Activated CD4-positive, alpha-beta T cell treated with anti-CD3 and anti-CD28 coated beads, Interleukin-2, amount 50 U/mL, for 1 hour (primary cell): ENCODE measurements around the gene EEF2K.
A peak's percentile ranks its signal among the peaks of the same experiment; 100 is the strongest.
"Not testable (repeated sequence)": the region's sequence is repeated elsewhere in the genome, so short reads cannot be mapped to it uniquely, and the experiment has no call there.

Experiments
- DNase-seq: peaks from one replicate; pipeline ENCODE4 v3.0.0-alpha.2; 2020

The EEF2K gene

DNA sequence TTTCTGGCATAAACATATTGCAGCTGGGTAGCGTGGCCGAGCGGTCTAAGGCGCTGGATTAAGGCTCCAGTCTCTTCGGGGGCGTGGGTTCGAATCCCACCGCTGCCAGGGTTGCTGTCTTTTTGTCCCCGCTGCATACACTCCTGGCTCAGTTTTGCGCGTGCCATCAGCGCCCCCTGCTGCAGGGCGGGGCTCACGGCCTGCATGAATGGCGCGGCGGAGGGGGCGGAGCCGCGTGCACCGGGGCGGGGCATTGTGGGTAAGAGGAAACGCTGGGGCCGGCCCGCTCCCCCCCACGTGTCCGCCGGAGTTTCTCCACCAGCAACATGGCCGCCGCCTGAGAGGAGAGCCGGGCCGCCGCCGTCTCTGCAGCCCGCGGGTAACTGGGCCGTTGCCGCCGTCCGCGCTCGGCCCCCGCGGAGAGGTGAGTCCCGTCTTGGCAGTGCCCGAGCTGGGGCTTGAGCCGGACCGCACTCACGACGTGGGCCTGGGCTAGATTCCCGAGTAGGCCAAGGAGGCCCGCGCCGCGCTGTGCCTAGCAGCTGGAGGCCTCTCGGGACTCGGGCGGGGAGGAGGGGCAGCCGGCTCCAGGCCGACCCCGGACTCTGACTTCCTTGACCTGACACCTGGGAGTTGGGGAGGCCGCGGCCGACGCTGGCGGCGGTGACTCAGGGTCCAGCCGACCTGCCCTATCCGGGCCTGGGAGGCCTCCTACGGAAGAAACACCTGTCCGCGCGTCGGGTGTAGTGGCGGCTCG lies 91.2 kb downstream of the EEF2K start, which contains the start of gene POLR3E:
POLR3E (plus strand) TSS at position 296 of the 757 bp plus-strand sequence. CDS start 5,560 bp downstream, outside the sequence.
- peak; percentile 100 for DNase-seq

DNA sequence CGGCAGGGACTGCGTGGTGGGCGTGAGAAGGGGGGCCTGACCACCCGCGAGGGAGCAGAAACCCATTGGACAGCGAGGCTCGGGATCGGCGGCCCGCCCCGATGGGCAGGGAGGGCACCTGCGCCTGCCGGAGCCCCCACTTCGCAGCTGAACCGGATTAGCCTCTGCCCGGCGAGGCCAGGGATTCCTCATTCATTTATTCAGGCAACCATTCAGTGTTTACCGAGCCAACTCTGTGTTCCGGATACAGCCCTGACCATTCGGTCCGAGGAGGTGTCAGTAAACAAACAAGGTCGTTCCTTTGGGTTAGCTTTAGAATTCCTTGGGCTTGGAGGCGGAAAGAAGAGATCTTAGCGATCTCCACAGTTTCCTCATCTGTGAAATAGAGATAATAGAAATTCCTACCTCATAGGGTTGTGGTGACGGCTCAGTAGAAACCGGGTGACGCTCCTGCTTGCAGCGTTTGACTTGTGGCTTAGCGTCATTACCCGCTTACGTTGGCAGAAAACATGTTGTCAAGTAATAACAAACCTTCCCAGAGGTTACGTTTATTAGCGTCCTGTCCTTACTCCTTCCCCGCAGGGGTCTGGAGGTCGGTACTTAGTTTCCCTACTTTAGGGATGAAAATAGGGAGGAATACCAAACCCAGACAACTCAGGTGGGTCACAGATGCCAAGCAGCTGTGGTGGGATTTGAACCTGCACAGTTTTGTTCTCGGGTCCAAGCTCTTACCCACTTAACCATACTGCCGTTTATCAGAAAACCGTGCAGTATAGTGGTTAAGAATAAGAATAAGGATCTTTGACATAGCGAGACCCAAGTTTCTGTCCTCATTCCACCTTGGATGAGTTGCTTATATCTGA lies 92.0 kb downstream of the EEF2K start:
- DNase-seq: peak; percentile 59

DNA sequence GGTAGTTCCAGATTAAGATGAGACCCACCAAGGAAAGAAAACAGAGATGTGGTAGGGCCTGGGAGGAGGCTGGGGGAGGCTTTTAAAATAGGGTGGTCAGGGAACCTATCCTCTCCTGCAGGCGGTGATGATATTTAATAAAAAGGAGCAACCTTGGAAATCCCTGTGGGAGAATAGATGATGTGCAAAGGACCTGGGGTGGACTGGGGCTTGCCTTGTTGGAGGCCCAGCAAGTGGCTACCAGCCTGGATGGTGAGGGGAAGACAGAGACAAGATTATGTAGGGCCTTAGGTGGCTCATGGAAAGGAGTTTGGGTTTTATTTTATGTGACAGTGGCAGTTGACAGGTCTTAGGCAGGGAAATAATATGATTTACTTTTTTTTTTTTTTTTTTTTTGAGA lies 93.0 kb downstream of the EEF2K start:
- DNase-seq: no peak

DNA sequence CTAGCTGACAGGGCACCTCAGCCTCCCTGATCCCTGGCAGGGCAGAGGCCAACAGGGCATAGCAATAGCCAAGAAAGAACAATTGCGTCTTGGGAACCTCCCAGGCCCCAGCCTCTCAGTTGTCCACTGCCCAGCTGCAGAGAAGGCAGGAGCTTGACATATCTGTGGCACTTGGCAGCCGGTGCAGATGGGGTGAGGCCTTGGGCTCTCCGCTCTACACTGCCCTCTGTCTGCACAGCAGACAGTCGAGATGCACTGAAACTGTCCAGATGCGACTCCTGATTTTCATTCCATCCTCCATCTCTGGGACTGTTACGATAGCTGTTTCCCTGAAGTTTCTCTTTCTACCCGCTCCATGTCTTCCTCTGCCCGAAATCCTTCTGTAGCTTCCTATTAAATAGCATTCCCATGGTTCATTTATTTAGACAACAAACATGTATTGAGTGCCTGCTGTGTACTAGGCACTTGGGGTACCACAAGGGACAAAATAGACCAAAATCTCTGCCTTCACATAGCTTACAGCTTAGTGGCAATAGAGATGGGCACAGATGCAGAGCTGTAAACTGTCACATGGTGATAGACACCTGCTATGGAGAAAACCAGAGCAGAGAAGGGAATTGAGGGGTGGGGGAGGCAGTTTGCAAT lies 94.5 kb downstream of the EEF2K start:
- peak; percentile 38 for DNase-seq

DNA sequence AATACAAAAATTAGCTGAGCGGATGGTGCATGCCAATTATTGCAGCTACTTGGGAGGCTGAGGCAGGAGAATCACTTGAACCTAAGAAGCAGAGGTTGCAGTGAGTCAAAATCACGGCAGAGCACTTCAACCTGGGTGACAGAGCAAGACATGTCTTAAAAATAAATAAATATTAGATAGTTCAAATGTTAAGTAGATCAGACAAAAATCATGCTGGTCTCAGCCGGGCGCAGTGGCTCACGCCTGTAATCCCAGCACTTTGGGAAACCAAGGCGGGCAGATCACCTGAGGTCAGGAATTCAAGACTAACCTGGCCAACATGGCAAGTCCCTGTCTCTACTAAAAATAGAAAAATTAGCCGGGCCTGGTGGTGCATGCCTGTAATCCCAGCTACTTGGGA lies 95.3 kb downstream of the EEF2K start:
- not testable (repeated sequence) for DNase-seq

DNA sequence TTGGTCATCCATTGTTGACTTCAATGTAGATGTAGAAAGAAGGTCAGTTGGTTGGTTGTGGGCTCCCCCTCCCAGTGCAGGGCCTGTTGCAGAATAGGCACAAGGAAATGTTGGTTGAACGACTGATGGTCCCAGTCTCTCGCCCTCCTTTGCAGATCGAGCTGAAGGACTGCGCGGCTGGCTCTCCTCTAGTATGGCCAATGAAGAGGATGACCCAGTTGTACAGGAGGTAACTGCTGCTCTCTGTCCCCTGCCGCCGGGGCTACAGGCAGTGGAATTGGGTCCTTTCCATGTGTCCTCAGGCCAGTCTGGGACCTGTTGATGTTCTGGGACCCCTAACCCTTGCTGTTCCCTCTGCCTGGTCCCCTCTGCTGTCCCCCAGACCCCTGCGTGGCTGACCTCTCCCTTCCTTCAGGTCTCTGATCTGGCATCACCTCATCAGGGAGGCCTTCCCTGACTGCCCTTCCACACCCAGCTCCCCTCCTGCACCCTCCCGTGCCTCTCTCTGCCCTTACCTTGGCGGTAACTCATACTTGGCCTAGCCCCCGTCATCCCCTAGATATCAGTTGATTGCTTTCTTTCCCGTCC lies 96.8 kb downstream of the EEF2K start:
- no peak for DNase-seq

DNA sequence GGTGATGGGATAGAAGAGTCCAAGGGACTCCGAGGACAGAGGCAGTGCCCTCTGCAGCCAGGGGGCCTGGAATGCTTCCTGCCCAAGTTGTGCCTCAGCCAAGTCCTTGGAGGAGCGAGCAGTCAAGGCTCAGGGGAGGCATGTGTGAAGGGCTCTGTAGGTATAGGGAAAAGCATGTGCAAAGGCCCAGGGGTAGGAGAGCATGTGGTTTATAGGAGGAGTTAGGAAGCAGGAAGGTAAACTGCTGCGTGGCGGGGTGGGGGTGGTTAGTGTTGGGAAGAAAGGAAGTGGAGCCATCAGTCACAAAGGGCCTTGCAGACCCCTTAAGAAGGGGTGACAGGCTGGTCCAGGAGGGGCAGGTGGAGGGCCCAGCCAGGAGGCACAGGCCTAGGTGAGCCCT lies 98.3 kb downstream of the EEF2K start:
- no peak for DNase-seq

DNA sequence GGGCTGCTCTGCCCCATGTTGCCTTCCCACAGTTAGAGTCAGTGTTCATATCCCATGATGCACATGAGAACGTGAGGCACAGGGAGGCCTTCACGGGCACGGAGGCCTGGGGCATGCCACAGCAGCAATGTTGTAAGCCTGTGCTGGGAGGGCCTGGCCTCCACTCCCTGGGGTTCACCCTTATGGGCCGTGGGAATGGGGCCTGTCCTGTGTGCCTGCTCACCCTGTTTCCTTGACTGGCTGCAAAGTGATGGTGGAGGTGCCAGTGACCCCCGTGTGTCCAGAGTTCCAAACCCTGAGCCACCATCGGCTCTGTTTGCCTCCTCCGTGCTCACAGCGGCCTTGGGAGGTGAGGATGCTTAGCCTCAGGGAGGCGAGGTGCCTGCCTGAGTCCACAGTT lies 100.7 kb downstream of the EEF2K start:
- DNase-seq: no peak

DNA sequence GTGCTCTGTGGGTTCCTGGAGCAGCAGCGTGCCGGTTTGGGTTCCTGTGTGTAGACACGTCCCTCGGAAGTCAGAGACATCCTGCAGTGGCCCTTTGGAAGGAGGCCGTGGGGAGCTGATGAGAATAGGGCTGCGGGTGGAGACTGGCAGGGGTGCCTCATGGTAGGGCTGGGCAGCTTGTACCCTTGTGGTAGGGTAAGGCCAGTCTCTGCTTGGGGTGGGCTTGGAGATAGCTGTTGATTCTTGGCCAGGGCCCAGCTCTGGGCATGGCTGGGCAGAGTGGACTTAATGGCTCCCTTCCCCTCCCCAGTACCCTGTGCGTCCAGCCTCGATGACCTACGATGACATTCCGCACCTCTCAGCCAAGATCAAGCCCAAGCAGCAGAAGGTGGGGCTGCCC lies 101.8 kb downstream of the EEF2K start:
- no peak for DNase-seq

DNA sequence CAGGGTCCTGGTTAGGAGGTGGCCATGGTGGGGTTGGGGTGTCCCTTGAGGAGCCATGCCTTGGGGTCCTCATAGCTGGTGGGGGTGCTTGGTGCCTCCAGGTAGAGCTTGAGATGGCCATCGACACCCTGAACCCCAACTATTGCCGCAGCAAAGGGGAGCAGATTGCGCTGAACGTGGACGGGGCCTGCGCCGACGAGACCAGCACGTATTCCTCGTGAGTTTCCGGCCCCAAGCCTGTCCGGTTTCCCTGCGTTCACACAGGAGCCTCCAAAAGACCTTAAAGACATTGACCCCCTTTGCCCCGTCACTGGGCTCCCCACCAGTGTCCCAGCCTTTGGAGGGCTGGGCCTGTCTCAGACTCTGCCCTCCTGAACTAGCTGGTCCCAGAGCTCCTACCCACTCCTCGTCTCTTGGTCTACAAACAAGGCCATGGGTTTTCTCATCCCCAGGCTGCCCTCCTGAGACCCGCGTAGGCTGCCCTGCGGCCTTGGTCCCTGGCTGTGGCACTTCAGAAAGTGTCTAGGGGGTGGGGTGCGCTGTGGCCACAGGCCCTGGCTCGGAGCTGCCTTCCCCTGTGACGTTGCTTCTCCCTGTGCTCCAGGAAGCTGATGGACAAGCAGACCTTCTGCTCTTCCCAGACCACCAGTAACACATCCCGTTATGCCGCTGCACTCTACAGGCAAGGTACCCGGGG lies 102.9 kb downstream of the EEF2K start:
- DNase-seq: no peak

DNA sequence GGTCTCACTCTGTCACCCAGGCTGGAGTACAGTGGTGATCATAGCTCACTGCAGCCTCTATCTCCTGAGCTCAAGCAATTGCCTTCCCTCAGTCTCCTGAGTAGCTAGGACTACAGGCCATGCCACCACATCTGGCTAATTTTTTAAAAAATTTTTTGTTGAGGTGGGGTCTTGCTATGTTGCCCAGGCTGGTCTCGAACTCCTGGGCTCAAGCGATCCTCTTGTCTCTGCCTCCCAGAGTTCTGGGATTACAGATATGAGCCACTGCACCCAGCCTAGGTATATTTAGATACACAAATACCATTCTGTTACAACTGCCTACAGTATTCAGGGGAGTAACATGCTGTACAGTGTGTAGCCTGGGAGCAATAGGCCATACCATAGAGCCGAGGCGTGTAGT lies 105.4 kb downstream of the EEF2K start:
- no peak for DNase-seq

DNA sequence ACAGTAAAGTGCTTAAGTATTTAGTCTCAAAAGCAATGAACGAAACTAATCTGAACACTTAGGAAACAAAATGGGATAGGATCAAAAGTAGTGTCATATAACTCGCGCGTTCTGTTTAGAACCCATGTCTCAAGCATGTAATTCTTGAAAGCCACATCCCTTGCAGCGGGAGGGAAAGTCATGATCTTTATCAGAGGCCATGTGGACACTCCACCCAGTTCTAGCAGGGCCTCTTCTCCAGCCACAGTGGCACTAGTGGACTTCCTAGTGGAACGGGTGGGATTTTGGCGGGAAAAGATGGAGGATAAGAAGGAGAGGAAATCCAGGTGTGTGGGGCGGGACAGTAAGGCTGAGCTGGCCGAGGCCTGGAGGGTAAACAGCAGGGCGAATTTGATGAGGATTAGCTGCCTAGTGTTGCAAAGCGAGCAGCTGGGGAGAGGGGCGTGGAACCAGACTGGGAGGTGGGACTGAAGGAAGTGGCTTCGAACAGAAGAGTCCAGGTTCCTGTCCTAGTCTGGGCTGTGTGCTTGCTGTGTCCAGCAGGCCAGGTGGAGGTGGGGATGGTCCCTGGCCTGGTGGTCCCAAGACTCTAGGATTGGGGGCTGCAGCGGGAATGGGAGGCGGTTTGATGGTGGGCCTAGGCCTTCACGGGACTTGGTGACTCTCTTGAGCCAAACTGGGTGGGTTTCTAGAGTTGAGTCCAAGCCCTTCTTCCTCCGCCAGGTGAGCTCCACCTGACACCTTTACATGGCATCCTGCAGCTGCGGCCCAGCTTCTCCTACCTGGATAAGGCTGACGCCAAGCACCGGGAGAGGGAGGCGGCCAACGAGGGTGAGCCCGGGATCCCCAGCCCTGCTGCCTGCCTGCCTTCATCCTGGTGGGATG lies 107.1 kb downstream of the EEF2K start:
- DNase-seq: no peak

DNA sequence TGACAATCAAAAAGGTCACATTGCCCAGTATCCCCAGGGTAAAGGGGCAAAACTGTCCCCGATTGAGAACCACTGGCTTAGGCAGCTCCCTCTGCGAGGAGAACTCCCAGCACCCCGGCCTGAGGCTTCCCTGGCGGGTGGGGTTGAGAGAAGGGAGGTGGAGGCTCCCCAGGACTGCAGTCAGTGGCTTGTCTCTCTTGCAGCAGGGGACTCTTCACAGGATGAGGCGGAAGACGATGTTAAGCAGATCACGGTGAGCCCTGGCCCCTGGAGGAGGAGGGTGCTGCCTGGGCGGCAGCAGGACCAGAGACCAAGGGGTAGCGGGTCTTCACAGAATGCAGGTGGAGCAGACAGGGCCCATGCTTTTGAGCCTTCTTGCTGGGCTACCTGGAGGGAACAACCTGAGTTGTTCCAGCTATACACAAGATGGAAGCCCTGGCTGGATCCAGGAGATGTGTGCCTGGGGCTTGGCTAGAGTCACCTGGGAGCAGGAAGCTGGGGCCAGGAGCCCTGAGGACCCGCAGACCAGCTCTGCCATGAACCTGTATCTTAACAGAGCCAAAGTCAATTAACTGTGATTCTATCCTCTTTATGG lies 107.9 kb downstream of the EEF2K start:
- no peak for DNase-seq

DNA sequence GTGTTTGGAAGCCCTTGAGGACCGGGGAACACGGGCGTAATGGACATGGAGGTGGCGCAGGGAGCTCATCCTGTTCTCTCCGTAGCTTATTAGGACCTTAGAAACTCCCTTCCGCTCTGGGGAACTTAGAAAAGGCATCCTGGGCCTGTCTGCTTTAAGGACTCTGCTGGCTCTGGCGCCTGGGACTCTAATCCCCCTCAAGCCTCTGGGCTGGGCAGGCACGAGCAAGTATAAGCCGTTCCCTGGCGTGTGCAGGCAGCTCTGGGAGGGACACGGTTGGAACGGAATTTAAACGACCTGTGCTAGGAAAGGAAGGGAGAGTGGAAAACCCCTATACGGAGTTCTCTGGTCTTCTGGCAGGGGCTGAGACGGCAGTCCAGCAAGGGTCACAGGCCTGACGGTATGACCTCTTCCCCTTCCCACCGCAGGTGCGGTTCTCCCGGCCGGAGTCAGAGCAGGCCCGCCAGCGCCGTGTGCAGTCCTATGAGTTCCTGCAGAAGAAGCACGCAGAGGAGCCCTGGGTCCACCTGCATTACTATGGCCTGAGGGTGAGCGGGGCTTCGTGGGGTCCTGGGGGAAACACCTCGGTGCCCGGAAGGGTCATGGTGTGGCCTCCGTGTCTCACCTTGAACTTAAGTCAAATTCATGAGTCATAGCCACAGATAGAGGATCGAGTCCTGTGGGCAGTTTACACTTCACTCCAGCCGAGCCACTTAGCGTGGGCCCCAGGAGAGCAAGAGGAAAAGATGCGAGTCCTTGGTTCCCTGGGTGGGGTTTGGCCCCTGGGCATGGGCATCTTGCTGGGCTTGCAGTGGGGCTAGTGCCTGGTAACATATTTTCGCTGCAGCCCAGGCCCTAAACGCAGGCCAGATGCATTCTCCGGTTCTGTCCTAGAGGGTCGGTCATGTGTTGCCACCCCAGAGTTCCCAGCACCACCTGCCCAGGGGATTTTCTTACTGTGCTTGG lies 108.9 kb downstream of the EEF2K start:
- DNase-seq: no peak

DNA sequence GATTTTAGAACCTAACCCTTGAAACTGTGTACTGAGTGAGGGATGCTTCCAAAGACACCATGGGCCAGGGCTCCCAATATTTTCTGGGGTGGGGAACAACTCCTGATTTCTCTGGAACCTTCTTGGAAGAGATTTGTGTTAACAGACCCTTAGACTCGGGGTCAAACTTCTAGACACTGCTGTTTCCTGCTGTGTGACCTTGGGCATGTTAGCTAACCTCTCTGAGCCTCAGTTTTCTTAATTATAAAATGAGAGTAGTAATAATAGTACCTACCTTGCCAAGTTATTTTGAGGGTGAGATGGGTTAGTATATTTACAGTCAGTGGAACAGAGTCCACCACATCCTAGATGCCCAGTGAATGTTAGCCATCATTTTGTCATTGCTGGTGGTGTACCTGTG lies 109.9 kb downstream of the EEF2K start:
- no peak for DNase-seq

DNA sequence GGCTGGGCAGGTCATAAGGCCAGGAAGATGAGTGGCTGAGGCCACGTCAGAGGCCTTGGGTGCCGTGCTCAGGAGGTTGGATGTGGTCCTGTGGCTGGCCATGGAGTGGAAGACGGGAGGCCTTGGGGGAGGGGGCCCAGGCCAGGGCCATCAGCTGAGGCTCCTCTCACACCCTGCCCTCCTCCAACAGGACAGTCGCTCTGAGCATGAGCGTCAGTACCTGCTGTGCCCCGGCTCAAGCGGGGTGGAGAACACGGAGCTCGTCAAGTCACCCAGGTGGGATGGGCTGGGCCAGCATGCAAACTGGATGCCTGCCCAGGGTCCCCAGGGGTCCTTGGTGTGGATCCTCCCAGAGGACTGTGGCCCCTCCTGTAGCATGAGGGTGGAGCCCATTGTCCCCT lies 110.3 kb downstream of the EEF2K start:
- DNase-seq: no peak

DNA sequence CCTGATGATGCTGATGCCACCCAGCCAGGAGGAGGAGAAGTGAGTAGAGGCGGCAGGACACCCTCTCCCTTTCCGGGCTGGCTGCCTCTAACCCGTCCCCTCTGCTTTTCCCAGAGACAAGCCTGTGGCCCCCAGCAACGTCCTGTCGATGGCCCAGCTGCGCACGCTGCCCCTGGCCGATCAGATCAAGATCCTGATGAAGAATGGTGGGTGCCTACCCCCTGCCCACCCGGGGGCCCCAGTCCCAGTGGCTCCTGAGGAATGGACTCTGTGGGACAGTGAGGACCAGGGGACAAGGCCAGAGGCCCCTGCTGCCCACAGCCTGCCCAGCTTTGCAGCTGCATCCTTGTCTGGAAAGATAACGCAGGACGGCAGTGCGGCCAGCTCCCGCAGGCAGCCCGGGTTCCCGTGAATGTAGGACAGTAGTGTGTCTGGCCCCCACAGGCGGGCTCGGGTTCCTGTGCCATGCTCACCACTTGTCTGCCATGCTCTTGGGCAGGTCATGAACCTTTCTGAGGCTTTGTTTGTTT lies 111.0 kb downstream of the EEF2K start:
- DNase-seq: no peak

DNA sequence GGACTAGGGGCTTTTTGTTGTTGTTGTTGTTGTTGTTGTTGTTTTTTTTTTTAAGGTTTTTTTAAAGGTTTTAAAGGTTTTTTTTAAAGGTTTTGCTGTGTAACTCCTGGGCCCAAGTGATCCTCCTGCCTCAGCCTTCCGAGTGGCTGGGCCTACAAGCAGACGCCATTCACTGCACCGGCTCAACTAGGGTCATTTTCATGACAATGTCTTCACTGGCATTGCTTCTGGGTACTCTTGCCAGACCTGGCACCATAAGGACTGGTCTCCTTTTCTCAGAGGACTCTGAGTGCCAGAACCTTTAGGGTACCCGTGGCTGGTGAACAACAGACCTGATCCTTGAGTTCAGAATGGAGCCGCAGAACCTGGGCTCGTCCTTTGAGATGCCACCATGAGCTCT lies 111.5 kb downstream of the EEF2K start:
- no peak for DNase-seq

DNA sequence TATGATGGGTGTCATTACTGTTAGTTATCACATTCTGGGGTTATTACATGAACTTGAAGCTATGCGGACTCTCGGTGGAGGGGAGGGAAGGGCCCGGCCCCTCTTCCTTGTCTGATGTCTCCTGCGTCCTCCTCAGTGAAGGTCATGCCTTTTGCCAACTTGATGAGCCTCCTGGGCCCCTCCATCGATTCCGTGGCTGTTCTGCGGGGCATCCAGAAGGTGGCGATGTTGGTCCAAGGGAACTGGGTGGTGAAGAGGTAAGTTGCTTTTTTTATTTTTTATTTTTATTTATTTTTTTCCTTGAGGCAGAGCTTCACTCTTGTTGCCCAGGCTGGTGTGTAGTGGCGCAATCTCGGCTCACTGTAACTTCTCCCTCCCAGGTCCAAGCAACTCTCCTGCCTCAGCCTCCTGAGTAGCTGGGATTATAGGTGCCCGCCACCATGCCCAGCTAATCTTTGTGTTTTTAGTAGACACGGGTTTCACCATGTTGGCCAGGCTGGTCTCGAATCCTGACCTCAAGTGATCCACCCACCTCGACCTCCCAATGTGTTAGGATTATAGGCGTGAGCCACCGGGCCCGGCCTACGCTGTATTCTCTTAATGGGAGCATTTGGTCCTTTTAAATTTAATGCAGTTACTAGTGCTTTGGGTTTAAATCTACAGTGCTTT lies 112.7 kb downstream of the EEF2K start:
- peak; percentile 66 for DNase-seq
